SK-N-SH (cell line): ENCODE results near the gene GID4. TPM values are rescaled to one million over a fixed set of nuclear protein-coding genes. Genes with fewer than 3 reads are reported as not detected.
A peak's percentile ranks its signal among the peaks of the same experiment; 100 is the strongest.

Experiments
- CTCF ChIA-PET: fragments of 300-600, 350-600 bp; formaldehyde crosslinking; extraction: SDS; loops from one replicate; lab custom pipeline; 2021; lab: Yijun Ruan, JAX
- POLR2A ChIA-PET: fragments of 350-600 bp; sonication (Branson Sonifier 250); formaldehyde crosslinking; extraction: SDS; loops from one replicate; lab custom pipeline; 2020; ENCODE audit warnings: antibody characterized with exemption, inconsistent platforms; lab: Yijun Ruan, JAX
- DNase-seq: peaks from one replicate; pipeline ENCODE4 v3.0.0; 2012
- H2AFZ ChIP-seq: fragments of 200-600 bp; sonication (generic); 2 replicates; pipeline ENCODE4 v1.8.1; 2016; ENCODE audit warnings: antibody characterized with exemption, mild to moderate bottlenecking, low read depth
- H3F3A ChIP-seq: fragments of 200-600 bp; sonication (generic); replicated peaks from 2 replicates; pipeline ENCODE3; 2016; ENCODE audit warnings: antibody characterized with exemption, mild to moderate bottlenecking; ENCODE audit not compliant: insufficient read depth
- H3K27ac ChIP-seq, 2 experiments: fragments of 200-500 bp in 1 of 2; fragments of 200-600 bp in 1 of 2; sonication (Bioruptor generic) in 1 of 2; sonication (generic), shearing (Covaris generic) in 1 of 2; 2 replicates each; pipeline versions ENCODE4 v1.5.1 to v1.6.1; 2014 to 2016; ENCODE audit warnings: low read depth in 2 of 2, inconsistent platforms in 1 of 2, low read length in 1 of 2, mild to moderate bottlenecking in 1 of 2, mixed read lengths in 1 of 2
- H3K27me3 ChIP-seq: fragments of 200-600 bp; sonication (generic), shearing (Covaris generic); 2 replicates; pipeline ENCODE4 v1.6.1; 2016; ENCODE audit warnings: mixed run types; ENCODE audit not compliant: insufficient read depth
- H3K36me3 ChIP-seq, 2 experiments: fragments of 200-500 bp in 1 of 2; fragments of 200-600 bp in 1 of 2; sonication (Bioruptor generic) in 1 of 2; sonication (generic) in 1 of 2; replicated peaks in 1 of 2; 2 replicates each; pipeline versions ENCODE3 to v1.5.1; 2014 to 2016; ENCODE audit warnings: low read length in 1 of 2, mild to moderate bottlenecking in 1 of 2; ENCODE audit not compliant: insufficient read depth in 2 of 2, control insufficient read depth in 1 of 2
- H3K4me1 ChIP-seq, 2 experiments: fragments of 200-500 bp in 1 of 2; fragments of 200-600 bp in 1 of 2; sonication (Bioruptor generic) in 1 of 2; sonication (generic), shearing (Covaris generic) in 1 of 2; 2 replicates each; pipeline versions ENCODE4 v1.5.1 to v1.6.1; 2014 to 2016; ENCODE audit warnings: low read depth in 1 of 2, low read length in 1 of 2, mixed run types in 1 of 2; ENCODE audit not compliant: insufficient read depth in 2 of 2, control insufficient read depth in 1 of 2
- H3K4me2 ChIP-seq: fragments of 200-600 bp; sonication (generic), shearing (Covaris generic); 2 replicates; pipeline ENCODE4 v1.6.1; 2017; ENCODE audit warnings: mixed run types
- H3K4me3 ChIP-seq, 2 experiments: fragments of 200-500 bp in 1 of 2; fragments of 200-600 bp in 1 of 2; sonication (Bioruptor generic) in 1 of 2; sonication (generic), shearing (Covaris generic) in 1 of 2; 2 replicates each; pipeline versions ENCODE4 v1.5.1 to v1.8.1; 2014 to 2016; ENCODE audit warnings: low read depth in 2 of 2, inconsistent platforms in 1 of 2, low read length in 1 of 2, mild to moderate bottlenecking in 1 of 2, mixed read lengths in 1 of 2, moderate library complexity in 1 of 2
- H3K79me2 ChIP-seq: fragments of 200-600 bp; sonication (generic); 2 replicates; pipeline ENCODE4 v1.8.1; 2017; ENCODE audit warnings: mild to moderate bottlenecking; ENCODE audit not compliant: insufficient read depth
- H3K9ac ChIP-seq: fragments of 200-600 bp; sonication (generic); 2 replicates; pipeline ENCODE4 v1.6.1; 2017; ENCODE audit warnings: mixed run types
- H3K9me2 ChIP-seq: fragments of 200-600 bp; sonication (generic); 2 replicates; pipeline ENCODE4 v1.6.1; 2017; ENCODE audit warnings: mixed run types
- H3K9me3 ChIP-seq: fragments of 200-600 bp; sonication (generic); 2 replicates; pipeline ENCODE4 v1.6.1; 2017; ENCODE audit warnings: mixed run types, mild to moderate bottlenecking, moderate library complexity
- H4K20me1 ChIP-seq: fragments of 200-600 bp; sonication (generic); 2 replicates; pipeline ENCODE4 v1.6.1; 2017; ENCODE audit warnings: mild to moderate bottlenecking, mixed run types; ENCODE audit not compliant: insufficient read depth
- ELF1 ChIP-seq: IDR thresholded peaks from 2 replicates; pipeline ENCODE4 v1.4.0; 2012
- EP300 ChIP-seq, 2 experiments: IDR thresholded peaks; 2 replicates each; pipeline versions ENCODE4 v1.4.0 to v1.6.1; 2012; ENCODE audit warnings: borderline replicate concordance in 1 of 2, low read depth in 1 of 2, low read length in 1 of 2
- FOXM1 ChIP-seq: IDR thresholded peaks from 2 replicates; pipeline ENCODE4 v1.4.0; 2012; ENCODE audit warnings: low read depth, mild to moderate bottlenecking
- GABPA ChIP-seq: IDR thresholded peaks from 2 replicates; pipeline ENCODE4 v1.4.0; 2012; ENCODE audit warnings: low read depth, mild to moderate bottlenecking
- GATA2 ChIP-seq: sonication (generic); formaldehyde crosslinking; IDR thresholded peaks from 2 replicates; pipeline ENCODE4 v1.5.0; 2020; ENCODE audit warnings: mild to moderate bottlenecking, missing genetic modification reagents
- MXI1 ChIP-seq: IDR thresholded peaks from 2 replicates; pipeline ENCODE4 v1.6.1; 2012; ENCODE audit warnings: mild to moderate bottlenecking, low read depth, low read length, improper control_type of control experiment
- RAD21 ChIP-seq: IDR thresholded peaks from 2 replicates; pipeline ENCODE4 v1.6.1; 2012; ENCODE audit warnings: mild to moderate bottlenecking, low read length
- RCOR1 ChIP-seq: fragments of 150-350 bp; IDR thresholded peaks from 2 replicates; pipeline ENCODE4 v1.6.1; 2017; ENCODE audit warnings: antibody characterized with exemption, low read length
- SIN3A ChIP-seq: IDR thresholded peaks from 2 replicates; pipeline ENCODE4 v1.6.1; 2012; ENCODE audit warnings: low read depth, mild to moderate bottlenecking, low read length, moderate library complexity, borderline replicate concordance
- TAF1 ChIP-seq: IDR thresholded peaks from 2 replicates; pipeline ENCODE4 v1.6.1; 2012; ENCODE audit warnings: low read depth, mild to moderate bottlenecking, low read length, moderate library complexity, borderline replicate concordance
- TCF12 ChIP-seq: IDR thresholded peaks from 2 replicates; pipeline ENCODE4 v1.4.0; 2012
- WGBS: methylation state at CpG from one replicate; pipeline ENCODE4 v1.1.6; 2017; ENCODE audit warnings: low lambda C conversion rate; 5-methylcytosine and 5-hydroxymethylcytosine counted together
- polyA plus RNA-seq, 3 experiments: library from polyadenylated mRNA; depleted of rRNA; stranded (reverse); fragments of >200 nt; gene quantifications; 2 replicates each; pipeline ENCODE4 v1.2.3, GENCODE V29; 2012
- TF ChIP-seq, protein P1 (sequence below): fragments of 200-600 bp; sonication (generic); IDR thresholded peaks from 2 replicates; pipeline ENCODE4 v1.6.1; 2017; ENCODE audit warnings: antibody characterized with exemption, mild to moderate bottlenecking, moderate library complexity
- TF ChIP-seq, protein P2 (sequence below): IDR thresholded peaks from 2 replicates; pipeline ENCODE4; 2012
- TF ChIP-seq, protein P3 (sequence below): fragments of 150-350 bp; IDR thresholded peaks from 2 replicates; pipeline ENCODE4 v1.6.1; 2016; ENCODE audit warnings: mild to moderate bottlenecking, low read depth, low read length
- TF ChIP-seq, protein P4 (sequence below): IDR thresholded peaks from 2 replicates; pipeline ENCODE4 v1.6.1; 2012; ENCODE audit warnings: mild to moderate bottlenecking, low read depth, low read length, moderate library complexity

The GID4 gene
- polyA plus RNA-seq, 1 of the 3 experiments (the other 2 are of a cell fraction), result 4.3 TPM

DNA sequence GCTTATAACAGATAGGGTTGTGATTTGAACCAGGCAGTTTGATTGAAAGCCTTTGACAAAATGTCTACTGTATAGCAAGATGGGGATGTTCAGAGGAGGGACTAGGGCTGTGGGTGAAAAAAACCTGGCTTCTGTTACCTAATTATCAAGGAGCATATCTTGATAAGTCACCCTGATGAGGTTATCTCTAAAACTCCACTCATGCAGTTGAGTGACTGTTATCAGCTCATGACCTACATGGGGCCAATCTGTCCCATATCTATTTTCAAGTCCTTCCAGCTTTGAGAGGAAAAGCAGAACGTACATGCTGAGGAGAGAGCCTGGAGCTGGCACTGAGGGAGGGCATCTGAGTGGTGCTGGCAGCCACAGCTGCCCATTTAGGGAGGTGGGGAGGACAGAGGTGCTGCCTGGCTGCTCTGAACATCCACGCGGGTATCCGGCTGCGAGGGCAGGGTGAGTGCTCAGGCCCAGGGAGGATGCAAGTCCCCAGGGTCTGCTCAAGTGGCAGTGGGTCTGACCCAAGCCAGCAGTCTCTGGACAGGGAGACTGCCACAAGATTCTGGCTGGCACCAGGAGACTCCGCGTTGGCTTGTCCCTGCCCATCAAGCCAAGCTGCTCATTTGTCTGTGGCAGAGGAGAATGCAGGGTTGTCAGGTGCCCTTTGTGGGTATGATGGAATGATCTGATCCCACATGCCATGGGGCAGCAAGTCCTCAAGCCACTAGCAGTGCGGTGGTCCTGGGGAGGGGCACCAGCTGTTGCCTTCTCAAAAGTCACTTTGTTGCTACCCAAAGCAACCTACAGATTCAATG is 29.4 kb upstream of the GID4 start:
- peak; percentile 66 for DNase-seq
- Histone ChIP-seq H3F3A (peaks cover 5% of the 10 kb centered on the region), H3K4me2 (no peak overlapping the region), H2AFZ (no peak overlapping the region), H3K9me3 (no peaks in the 10 kb centered on the region), H3K9me2 (no peaks in the 10 kb centered on the region), H3K27me3 (no peaks in the 10 kb centered on the region), H3K36me3 (no peaks in the 10 kb centered on the region), H3K9ac (no peak overlapping the region), H3K79me2 (no peaks in the 10 kb centered on the region), H3K4me3 (no peak overlapping the region), H3K27ac (peak overlapping the region; percentile 27 to 77; a peak in 3 of 4 replicates), H3K4me1 (peaks cover 11 to 34% of the 10 kb centered on the region in 2 experiments; a peak in 3 of 4 replicates), H4K20me1 (no peaks in the 10 kb centered on the region)
- TF ChIP-seq GATA2 (CRISPR knock-in tag) (peak; percentile 84), RCOR1 (peak; percentile 72; the same call in 1 of the 2 replicates), TAF1 (no peak), EP300 (IDR thresholded peaks at IDR 0.05; ENCODE audit: borderline replicate concordance in 1 of 2, low read depth in 1 of 2, low read length in 1 of 2) (peak in 1 of 2 experiments; percentile 84; a peak in 2 of 4 replicates)
- ChIA-PET POLR2A (interaction anchor here (2.6 kb wide), 1 partner anchor 16 kb away, joined by 8 read pairs; no protein-coding TSS in a partner anchor), CTCF (interaction anchor here (0.8 to 3.1 kb wide), 4 partner anchors 11 to 24 kb away, joined by 3 to 18 read pairs (median 7); no protein-coding TSS in a partner anchor)
- 83% methylated on average over 2 of the region's 8 CpGs for WGBS

DNA sequence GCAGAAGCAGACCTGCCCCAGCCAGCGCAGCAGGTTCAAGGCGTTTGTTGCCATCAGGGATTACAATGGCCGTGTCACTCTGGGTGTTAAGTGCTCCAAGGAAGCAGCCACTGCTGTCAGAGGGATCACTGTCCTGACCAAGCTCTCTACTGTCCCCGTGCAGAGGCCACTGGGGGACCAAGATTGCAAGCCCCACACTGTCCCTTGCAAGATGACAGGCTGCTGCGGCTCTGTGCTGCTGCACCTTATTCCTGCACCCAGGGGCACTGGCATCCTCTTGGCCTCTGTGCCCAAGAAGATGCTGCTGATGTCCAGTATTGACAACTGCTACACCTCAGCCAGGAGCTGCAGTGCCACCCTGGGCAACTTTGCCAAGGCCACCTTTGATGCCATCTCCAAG is 27.9 kb upstream of the GID4 start:
- H2AFZ ChIP-seq, result no peak overlapping the region
- no peaks in the 10 kb centered on the region for H3K79me2 ChIP-seq
- no peaks in the 10 kb centered on the region for H4K20me1 ChIP-seq
- POLR2A ChIA-PET, result no interaction called here
- no peaks in the 10 kb centered on the region for H3K9me3 ChIP-seq
- peaks cover 11 to 35% of the 10 kb centered on the region in 2 experiments; a peak in 3 of 4 replicates for H3K4me1 ChIP-seq
- TF ChIP-seq TCF12, result no peak
- TF ChIP-seq MXI1, result no peak
- TF ChIP-seq, protein P1, sequence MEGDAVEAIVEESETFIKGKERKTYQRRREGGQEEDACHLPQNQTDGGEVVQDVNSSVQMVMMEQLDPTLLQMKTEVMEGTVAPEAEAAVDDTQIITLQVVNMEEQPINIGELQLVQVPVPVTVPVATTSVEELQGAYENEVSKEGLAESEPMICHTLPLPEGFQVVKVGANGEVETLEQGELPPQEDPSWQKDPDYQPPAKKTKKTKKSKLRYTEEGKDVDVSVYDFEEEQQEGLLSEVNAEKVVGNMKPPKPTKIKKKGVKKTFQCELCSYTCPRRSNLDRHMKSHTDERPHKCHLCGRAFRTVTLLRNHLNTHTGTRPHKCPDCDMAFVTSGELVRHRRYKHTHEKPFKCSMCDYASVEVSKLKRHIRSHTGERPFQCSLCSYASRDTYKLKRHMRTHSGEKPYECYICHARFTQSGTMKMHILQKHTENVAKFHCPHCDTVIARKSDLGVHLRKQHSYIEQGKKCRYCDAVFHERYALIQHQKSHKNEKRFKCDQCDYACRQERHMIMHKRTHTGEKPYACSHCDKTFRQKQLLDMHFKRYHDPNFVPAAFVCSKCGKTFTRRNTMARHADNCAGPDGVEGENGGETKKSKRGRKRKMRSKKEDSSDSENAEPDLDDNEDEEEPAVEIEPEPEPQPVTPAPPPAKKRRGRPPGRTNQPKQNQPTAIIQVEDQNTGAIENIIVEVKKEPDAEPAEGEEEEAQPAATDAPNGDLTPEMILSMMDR, result no peak
- TF ChIP-seq RAD21, result no peak
- no peak for TF ChIP-seq FOXM1
- TF ChIP-seq, protein P2, sequence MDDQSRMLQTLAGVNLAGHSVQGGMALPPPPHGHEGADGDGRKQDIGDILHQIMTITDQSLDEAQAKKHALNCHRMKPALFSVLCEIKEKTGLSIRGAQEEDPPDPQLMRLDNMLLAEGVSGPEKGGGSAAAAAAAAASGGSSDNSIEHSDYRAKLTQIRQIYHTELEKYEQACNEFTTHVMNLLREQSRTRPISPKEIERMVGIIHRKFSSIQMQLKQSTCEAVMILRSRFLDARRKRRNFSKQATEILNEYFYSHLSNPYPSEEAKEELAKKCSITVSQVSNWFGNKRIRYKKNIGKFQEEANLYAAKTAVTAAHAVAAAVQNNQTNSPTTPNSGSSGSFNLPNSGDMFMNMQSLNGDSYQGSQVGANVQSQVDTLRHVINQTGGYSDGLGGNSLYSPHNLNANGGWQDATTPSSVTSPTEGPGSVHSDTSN, result no peak
- TF ChIP-seq, protein P3, sequence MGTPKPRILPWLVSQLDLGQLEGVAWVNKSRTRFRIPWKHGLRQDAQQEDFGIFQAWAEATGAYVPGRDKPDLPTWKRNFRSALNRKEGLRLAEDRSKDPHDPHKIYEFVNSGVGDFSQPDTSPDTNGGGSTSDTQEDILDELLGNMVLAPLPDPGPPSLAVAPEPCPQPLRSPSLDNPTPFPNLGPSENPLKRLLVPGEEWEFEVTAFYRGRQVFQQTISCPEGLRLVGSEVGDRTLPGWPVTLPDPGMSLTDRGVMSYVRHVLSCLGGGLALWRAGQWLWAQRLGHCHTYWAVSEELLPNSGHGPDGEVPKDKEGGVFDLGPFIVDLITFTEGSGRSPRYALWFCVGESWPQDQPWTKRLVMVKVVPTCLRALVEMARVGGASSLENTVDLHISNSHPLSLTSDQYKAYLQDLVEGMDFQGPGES, result no peak
- no peak for TF ChIP-seq ELF1
- no peak for TF ChIP-seq SIN3A
- TF ChIP-seq, protein P4, sequence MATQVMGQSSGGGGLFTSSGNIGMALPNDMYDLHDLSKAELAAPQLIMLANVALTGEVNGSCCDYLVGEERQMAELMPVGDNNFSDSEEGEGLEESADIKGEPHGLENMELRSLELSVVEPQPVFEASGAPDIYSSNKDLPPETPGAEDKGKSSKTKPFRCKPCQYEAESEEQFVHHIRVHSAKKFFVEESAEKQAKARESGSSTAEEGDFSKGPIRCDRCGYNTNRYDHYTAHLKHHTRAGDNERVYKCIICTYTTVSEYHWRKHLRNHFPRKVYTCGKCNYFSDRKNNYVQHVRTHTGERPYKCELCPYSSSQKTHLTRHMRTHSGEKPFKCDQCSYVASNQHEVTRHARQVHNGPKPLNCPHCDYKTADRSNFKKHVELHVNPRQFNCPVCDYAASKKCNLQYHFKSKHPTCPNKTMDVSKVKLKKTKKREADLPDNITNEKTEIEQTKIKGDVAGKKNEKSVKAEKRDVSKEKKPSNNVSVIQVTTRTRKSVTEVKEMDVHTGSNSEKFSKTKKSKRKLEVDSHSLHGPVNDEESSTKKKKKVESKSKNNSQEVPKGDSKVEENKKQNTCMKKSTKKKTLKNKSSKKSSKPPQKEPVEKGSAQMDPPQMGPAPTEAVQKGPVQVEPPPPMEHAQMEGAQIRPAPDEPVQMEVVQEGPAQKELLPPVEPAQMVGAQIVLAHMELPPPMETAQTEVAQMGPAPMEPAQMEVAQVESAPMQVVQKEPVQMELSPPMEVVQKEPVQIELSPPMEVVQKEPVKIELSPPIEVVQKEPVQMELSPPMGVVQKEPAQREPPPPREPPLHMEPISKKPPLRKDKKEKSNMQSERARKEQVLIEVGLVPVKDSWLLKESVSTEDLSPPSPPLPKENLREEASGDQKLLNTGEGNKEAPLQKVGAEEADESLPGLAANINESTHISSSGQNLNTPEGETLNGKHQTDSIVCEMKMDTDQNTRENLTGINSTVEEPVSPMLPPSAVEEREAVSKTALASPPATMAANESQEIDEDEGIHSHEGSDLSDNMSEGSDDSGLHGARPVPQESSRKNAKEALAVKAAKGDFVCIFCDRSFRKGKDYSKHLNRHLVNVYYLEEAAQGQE, result no peak
- no peak for TF ChIP-seq TAF1
- no peak for TF ChIP-seq GABPA
- H3K27ac ChIP-seq, result no peak overlapping the region
- WGBS, result 96% methylated on average over 3 of the region's 5 CpGs
- H3K27me3 ChIP-seq, result no peaks in the 10 kb centered on the region
- peaks cover 0 to 7% of the 10 kb centered on the region in 2 experiments for H3K36me3 ChIP-seq
- CTCF ChIA-PET, result no interaction called here
- no peak overlapping the region for H3K4me2 ChIP-seq
- H3K9me2 ChIP-seq, result no peaks in the 10 kb centered on the region
- H3F3A ChIP-seq, result peaks cover 8% of the 10 kb centered on the region
- H3K9ac ChIP-seq, result no peak overlapping the region
- no peak overlapping the region for H3K4me3 ChIP-seq
- no peak for DNase-seq
